DMS79 (cell line): Measurements from ENCODE around the gene TMTC2.
"Not testable (repeated sequence)": the region's sequence is repeated elsewhere in the genome, so short reads cannot be mapped to it uniquely, and the experiment has no call there.

ENCODE experiments used
- DNase-seq: peaks from one replicate; lab custom pipeline; 2025; lab: John Stamatoyannopoulos, UW

TMTC2 gene

DNA sequence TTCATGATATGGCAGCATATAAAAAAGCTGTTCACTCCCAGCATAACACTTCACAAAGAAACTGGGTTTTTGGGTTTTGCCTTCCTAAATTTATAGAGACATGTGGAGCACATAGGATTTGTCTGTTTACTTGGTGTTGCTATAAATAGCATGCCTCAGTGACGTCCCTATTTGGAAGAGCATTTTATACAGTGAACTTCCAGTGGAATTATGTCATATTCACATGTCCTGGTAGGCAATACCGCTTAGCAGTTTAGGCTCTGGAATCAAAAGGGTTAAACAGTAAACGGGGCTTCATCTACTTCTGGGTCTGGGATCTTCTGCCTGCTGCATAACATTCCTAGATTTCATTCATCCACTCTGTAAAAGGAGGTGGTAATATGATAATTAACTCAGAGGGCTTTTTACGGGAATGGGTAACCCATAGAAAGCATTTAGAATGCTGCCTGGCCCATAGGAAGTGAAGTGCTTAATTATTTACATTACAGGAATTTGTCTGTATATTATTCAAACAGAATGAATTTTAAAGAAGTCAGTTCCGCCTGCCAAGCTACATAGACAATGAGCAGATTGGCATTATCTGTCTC is 396.1 kb downstream of the TMTC2 start:
- DNase-seq, result no peak

DNA sequence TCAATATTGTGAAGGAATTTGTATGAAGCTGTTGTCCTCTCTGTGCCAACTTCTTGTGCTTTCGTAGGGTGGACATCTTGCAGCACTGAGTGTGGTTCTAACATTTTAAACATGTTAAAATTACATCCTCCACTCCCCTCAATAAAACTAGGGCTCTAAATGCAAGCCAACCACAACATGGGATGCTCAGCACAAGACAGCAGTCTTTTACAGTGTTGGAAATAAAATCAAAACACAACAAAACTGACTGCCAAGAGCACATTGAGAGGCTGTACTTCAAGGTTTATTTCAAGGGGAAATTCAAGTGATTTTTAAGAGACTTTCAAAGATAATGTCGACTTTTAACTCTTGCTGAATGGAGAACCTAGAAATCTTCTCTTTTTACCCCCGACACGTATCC is 396.9 kb downstream of the TMTC2 start:
- no peak for DNase-seq

DNA sequence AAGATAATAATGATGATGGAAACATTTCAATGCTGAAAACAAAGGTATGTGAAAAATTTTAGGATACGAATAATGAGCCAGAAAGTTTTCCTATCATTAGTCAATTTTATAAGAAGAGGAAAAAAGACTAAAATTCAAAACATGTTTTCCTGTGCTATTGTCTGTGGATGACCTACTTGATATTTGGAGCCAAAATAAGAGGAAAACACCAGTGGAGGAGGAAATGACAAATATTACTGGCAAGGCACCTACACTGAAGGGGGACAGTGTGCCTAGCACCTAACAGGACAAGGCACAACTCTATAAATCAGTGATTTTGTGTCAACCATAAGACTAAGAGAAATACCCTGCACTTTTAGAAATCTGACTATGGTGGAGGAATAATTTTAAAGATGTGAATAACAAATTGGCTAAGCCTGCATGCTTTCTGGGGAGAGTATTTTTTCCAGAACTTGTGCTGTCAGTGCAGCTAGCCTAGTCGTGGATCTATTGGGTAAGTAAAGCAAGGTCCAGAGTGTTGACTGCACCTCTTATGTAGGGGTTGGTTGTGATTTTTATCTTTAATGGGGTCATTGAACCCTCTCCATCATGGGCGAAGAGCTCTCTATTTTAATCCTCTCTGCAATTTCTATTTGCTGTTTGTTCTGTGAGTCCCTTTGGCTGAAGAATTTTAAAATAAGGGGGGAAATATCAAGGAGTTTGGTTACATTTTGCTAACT is 398.0 kb downstream of the TMTC2 start:
- no peak for DNase-seq

DNA sequence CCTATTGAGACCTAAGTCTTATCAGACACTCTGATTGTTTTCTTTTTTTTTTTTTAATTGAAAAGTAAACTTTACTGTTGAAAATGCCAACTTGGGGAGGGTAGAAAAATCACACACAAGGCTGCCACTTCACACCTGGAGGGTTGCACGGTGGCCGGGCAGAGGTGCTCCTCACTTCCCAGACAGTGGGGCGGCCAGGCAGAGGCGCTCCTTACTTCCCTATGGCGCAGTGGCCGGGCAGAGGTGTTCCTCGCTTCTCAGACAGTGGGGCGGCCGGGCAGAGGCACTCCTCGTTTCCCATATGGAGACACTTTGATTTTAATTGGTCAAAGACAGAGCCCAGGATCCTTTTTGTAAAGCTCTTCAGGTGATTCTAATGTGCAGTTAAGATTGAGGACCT is 399.3 kb downstream of the TMTC2 start:
- no peak for DNase-seq

DNA sequence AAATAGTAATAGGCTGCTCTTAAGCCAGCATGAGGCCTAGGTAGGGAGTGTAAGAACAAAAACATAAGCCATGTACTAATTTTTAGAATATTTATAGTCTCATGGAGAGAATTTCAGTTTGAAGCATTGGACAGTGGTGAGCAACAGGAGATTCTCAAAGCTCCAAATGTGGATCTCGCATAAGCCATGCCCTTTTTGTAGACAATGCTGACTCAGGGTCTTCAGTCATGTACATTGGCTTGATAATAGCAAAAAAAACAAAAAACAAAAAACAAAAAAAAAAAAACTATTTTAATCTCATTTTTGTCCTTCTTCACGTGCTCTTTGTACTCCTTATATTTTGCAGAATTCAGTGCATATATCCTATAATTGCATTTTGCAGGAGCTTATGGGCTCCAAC is 402.9 kb downstream of the TMTC2 start:
- no peak for DNase-seq

DNA sequence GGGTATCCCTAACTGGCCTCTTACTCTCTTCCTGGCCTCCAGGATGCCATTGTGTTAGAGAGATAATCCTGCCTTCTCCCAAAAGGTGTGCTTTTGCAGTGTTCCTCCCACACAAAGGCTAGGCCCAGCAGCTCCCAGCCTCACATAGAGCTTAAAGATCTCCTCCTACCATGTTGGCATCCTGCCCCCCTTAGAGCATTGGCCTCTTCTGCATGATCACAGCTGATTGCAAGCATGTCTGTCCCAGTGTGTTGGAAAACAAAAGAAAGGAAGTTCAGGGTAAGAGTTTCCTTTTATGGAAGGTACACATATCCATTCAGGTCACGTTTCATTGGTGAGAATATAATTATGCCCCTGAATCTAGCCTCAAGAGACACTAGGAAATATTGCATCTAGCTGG is 405.4 kb downstream of the TMTC2 start:
- DNase-seq, result no peak

DNA sequence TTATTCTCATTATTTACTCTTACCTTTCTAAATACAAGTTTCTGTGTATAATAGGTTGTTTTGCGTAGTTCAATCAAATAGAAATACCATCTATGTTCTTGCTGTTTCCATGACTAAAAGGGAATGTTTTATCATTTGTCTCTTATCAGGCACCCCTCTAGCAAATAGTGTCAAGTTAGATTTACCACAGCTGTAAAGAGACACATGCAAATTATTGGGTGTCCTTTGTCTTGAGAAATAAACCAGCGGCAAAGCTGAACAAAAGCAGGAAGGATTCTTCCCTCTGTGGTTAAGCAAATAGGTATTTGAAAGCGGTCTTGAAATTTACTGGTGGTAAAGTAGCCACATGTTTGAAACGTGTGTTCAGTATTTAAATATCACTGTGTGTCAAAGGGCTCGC is 405.9 kb downstream of the TMTC2 start:
- DNase-seq, result no peak

DNA sequence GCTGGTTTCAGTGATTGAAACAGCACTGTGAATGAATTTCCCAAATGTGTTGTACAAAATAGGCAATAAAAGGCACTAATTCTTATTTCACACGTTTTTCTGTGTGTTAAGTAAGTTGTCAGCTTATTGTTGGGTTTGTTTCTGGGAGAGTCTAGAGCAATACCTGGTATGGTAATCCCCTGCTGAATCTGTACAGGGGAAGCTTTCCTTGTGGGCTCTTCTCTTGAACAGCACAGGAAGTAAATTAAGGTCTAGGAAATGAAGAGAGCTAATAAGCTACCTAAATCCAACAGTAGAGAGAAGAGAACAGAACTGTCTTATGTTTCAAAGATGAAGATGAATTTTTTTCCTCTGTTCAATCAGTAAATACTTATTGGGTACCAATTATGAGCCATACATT is 406.7 kb downstream of the TMTC2 start:
- no peak for DNase-seq

DNA sequence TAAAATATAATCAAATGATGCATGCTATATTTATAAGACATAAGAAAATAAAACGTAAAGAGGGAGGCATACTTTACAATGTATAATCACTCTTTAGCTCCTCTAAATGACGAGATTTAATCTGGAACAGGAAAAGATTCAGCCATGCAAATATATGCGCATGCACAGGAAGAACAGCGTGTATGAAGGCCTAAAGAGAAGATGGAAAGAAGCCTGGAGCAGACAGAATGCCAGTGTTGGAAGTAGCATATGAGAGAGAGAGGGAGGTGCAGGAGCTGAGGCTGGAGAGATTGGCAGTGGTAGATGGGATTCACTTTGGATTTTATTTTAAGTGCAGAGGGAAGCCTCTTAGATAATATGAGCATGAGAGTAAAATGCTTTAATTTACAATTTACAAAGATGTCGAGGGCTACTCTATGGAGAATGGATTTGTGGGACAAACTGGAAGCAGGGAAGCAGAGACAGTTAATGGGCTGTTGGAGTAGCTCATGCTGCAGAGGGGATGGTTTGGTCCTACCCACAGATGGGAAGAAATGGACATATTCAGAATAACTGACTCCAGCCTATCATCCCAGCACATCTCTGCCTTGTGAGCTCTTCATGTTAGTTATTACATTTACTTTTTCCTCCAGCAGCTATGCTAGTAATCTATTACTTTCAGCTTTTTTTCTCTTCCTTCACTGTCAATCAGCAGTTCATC is 411.1 kb downstream of the TMTC2 start:
- DNase-seq, result no peak

DNA sequence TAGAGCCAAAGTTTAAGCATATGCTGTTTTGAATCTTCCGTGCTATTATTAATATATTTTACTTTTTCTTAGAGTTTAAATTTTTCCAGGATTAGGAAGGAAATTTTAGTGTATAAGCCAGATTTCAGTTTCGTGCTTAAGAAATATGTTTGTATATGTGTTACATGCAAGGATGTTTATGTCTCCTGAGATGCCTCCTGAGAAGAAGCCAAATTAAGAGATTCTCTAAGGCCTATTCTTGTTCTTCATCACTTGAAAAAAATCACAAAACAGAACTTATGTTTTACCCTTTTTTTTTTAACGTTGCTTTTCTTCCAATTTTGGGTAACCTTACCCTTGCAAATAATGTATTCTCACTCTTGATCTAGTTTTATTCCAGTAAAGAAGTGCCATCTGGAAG is 412.7 kb downstream of the TMTC2 start:
- no peak for DNase-seq

DNA sequence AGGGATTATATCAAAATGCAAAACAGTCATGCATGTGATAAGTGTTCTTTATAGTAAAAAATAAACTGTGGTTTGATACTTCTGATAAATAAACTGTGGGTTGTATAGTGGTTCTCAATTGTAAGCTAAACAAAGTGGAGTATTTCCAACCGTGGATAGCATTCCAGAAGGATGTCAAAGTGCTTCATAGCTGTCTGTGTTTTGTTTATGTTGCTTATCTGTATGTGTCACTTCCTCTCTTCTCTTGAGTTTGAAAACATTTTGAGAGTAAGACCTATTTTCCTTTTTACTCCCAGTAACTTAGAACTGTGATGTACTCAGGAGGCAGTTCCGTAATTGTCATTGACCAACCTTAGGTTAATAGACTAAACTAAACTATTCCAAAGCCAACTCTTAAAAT is 415.8 kb downstream of the TMTC2 start:
- no peak for DNase-seq

DNA sequence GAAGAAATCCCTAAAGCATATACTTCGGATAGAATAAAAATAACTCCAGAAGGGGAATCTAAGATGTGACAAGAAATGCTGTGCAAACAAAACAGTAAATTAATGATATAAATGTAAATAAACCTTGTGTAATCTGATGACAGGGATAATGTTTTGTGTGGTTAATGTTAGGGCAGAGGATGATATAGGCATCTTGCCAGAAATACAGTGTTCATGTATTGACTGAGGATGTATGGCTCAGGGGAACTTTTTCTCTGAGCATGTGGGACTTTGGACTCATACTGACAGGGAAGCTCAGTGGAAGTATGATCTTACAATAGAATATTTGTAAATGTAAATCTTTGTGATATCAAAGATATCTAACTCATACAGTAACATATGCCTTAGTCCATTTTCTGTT is 420.2 kb downstream of the TMTC2 start:
- DNase-seq, result no peak

DNA sequence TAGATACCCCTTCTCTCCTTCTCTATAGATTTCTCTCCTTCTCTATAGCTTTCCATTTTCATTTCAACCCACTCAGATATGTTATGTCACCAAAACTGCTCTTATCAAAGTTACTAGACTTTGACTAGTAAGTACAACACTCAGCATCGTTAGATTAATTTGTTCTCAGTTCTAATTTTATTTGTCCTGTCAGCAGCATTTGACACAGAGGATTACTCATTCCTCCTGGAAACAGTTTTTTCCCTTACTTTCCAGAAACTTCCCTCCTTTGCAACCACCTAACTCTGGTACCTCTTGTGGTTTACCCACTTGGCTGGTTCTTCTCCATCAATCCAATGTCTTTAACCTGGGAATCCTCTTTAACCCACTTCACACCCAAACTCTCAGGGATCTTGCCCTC is 423.7 kb downstream of the TMTC2 start:
- DNase-seq, result no peak

DNA sequence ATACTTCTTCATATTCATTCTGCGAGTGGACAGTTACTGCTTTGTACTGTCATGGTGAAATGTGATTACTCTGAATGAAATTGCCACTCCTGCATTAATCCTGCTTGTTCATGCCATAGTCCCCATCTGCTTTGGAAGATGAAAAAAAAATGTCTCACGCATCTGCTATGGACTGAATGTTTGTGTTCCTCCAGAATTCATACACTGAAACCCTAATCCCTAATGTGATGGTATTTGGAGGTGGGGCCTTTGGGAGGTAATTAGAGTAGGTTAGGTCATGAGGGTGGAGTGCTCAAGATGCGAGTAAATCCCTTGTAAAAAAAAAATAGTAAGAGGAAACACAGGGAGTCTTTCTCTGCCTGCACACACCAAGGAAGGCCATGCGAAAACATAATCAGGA is 427.2 kb downstream of the TMTC2 start:
- no peak for DNase-seq

DNA sequence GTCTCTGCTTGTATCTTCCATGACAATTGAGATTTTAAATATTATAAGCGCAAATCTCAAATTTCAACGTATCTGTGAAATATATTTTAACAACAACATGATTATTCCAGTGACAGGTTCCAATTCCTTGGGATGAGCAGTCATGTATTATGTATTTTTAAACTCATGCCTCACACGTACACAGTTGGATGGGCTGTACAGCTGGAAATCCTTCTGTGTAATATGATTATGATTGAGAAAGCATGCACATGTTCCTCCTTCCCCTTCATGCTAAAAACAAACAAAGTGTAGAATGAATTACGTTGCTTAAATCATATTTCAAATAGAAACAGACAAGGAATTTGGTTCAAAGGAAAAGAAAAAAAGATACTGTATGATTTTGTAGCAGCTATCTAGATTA is 428.3 kb downstream of the TMTC2 start:
- no peak for DNase-seq

DNA sequence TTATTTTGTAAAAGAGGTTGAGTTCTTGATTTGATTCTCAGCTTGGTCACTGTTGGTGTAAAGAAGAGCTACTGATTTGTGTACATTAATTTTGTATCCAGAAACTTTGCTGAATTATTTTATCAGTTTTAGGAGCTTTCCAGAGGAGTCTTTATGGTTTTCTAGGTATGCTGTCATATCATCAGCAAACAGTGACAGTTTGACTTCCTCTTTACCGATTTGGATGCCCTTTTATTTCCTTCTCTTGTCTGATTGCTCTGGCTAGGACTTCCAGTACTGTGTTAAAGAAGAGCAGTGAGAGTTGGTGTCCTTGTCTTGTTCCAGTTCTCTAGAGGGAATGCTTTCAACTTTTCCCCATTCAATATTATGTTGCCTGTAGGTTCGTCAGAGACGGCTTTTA is 431.2 kb downstream of the TMTC2 start:
- DNase-seq, result not testable (repeated sequence)

DNA sequence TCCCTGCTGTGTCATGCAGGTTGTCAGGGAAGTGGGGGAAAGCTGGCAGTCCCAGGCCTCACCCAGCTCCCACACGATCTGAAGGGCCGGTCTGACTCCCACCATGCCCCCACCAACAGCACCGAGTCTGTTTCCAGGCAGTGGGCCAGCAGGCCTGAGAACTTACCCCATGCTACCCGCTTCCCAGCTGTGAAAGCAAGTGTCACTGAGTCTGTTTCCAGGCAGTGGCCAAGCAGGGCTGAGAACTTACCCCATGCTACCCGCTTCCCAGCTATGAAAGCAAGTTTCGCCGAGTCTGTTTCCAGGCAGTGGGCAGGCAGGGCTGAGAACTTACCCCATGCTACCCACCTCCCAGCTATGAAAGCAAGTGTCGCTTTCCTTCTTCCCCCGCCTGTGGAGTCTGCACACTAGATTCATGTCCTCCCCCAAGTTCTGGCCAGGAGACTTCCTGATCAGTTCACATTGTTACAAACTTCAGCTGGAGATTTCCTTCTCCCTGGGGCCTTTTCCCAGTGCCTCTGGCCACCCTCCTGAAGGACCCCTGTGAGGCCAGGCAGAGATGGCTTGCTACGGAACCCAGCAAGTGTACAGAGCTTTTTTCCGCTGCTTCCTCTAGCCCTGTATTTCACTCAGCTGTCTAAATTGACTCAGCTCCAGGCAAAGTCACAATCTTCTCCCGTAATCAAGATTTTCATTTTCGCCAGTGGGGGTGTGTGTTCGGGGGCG is 435.4 kb downstream of the TMTC2 start:
- DNase-seq, result no peak

DNA sequence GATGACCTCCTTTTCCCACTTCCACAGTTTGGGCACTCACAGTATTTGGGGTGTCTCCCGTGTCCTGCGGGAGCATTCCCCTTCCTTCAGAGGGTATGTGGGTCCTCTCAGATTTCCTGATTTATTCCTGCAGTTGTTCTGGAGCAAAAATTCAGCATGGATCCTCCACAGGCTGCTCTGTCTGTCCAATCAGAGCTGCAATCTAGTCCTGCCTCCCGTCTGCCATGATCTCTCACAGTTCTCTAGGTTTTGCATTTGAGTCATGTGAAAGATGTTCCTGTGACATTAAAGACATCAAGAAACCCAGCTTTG is 435.9 kb downstream of the TMTC2 start:
- no peak for DNase-seq

DNA sequence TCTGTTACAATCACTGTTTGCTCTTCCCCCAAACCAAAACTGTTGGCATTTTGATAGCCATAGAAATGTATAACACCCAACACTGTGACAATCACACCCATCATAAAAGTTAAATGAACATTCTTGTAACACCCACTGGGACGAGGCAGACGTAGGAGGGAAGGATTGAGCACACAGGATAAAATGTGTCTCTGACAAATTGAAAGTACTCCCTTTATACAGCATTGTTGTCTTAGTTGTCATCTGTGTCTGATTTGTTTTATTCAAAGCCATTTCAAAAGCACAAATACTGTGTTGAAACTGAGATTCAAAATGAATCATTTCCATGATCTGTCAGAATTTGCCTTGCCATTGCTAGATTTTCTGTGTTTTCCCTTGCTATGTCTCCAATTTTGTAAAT is 436.3 kb downstream of the TMTC2 start:
- no peak for DNase-seq

DNA sequence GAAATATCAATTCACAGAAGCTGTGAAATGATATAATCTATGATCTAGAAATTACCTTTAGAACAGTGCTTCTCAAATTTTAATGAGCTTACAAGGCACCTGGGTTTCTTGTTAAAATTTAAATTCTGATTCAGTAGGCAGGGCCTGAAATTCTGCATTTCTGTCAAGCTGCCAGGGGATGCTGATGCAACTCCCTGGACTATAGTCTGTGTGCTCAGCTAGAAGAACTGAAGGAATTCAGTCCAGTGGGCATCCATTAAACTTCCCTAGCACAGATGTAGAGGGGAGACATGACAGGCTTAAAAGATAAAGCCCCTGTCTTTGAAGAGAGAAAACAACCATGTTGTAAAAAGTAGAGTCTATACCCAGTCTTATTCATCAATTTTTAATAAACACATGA is 441.8 kb downstream of the TMTC2 start:
- no peak for DNase-seq

DNA sequence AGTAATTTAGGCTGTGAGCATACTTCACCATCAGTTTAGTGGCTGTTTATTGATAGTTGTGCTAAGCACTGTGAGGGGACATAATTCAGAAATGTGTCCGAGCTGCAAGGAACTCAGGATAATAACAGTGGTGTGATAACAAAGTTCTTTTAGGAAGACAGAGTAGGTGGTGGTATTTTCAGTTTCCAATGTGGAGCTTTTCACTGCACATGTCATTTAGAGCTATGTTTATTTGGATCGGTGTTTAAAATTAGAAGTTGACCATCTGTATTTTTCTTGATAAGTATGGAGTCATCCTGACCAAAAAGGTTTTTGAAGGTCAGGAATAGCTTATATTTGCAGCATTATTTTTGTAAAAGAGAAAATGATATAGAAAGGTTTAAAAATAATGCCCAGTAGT is 443.5 kb downstream of the TMTC2 start:
- no peak for DNase-seq

DNA sequence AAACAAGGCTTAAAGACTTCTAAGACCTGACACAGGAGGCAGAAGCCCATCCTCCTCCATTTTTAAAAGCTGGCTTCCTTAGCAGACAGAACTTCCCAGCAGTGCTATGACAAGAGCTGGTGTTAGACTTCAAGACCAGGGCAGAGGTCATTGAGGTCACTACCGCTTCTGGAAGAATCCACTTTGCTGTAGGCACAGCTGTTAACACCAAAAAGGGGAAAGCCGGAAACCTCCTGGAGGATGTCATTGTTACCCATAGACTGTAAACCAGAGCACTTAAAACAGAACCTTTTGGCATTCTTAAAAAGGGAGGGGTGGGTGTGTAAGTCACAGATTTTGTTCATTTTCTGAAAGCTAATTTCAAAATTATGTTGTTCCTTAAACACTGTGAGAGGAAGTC is 445.7 kb downstream of the TMTC2 start:
- DNase-seq, result no peak

DNA sequence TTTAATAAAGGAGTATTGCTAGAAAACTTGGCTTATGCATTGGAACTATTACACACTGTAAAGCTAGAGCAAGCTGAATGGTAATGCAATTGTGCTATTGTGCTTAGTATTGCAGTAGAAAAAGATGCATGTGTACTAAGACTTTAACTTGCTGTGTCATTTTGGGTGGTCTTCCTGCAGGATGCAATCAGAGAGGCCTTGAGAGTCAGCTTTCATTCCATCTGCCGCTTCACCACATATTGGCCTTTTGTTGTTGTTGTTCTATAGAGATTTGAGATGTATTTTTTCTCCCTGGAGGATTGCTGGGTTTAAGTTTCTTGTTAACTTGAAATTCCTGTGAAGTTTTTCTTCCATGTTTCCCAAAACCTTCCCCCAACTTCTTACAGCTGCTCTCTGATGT is 449.7 kb downstream of the TMTC2 start:
- DNase-seq, result no peak
